Liver (tissue), 9 donors: Measurements from ENCODE around the gene HSDL2. TPM values are rescaled to one million over a fixed set of nuclear protein-coding genes. Genes with fewer than 3 reads are reported as not detected.

ENCODE experiments used
- DNase-seq: peaks from one replicate; pipeline ENCODE4 v3.0.0-alpha.2; 2017; ENCODE audit warnings: low spot score
- H3K27ac ChIP-seq, 2 donors: one replicate each; pipeline ENCODE4 v1.7.0; 2013; ENCODE audit warnings: inconsistent platforms in 2 of 2, low read length in 2 of 2, control low read depth in 1 of 2, low read depth in 1 of 2, mild to moderate bottlenecking in 1 of 2
- H3K27me3 ChIP-seq, 4 donors: one replicate each; pipeline versions ENCODE4 v1.6.1 to v1.7.0; 2013; ENCODE audit warnings: low read length in 3 of 4, inconsistent platforms in 1 of 4, mild to moderate bottlenecking in 1 of 4, moderate library complexity in 1 of 4; ENCODE audit not compliant: control insufficient read depth in 4 of 4, insufficient read depth in 4 of 4
- H3K36me3 ChIP-seq, 4 donors: one replicate each; pipeline versions ENCODE4 v1.6.1 to v1.7.0; 2013; ENCODE audit warnings: low read length in 3 of 4, mild to moderate bottlenecking in 3 of 4, low read depth in 1 of 4, moderate library complexity in 1 of 4; ENCODE audit not compliant: control insufficient read depth in 4 of 4, insufficient read depth in 3 of 4
- H3K4me1 ChIP-seq, 4 donors: one replicate each; pipeline versions ENCODE4 v1.6.1 to v1.7.0; 2013; ENCODE audit warnings: low read length in 3 of 4, mild to moderate bottlenecking in 3 of 4, moderate library complexity in 1 of 4; ENCODE audit not compliant: control insufficient read depth in 4 of 4, insufficient read depth in 4 of 4
- H3K4me3 ChIP-seq, 3 donors: one replicate each; pipeline versions ENCODE4 v1.6.1 to v1.7.0; 2013; ENCODE audit warnings: low read length in 3 of 3, control low read depth in 1 of 3, low read depth in 1 of 3, mild to moderate bottlenecking in 1 of 3
- H3K9ac ChIP-seq, 2 donors: one replicate each; pipeline ENCODE4 v1.7.0; 2013; ENCODE audit warnings: low read length in 2 of 2, mild to moderate bottlenecking in 2 of 2, moderate library complexity in 2 of 2, control low read depth in 1 of 2, low read depth in 1 of 2
- H3K9me3 ChIP-seq, 4 donors: one replicate each; pipeline versions ENCODE4 v1.6.1 to v1.7.0; 2013; ENCODE audit warnings: low read length in 3 of 4; ENCODE audit not compliant: control insufficient read depth in 4 of 4
- EGR1 ChIP-seq, 2 donors: IDR thresholded peaks; 2 replicates each; pipeline ENCODE4 v1.6.1; 2016 to 2018; ENCODE audit warnings: antibody characterized with exemption in 2 of 2, low read depth in 2 of 2
- FOXA1 ChIP-seq: IDR thresholded peaks from 2 replicates; pipeline ENCODE4 v1.6.1; 2016; ENCODE audit warnings: antibody characterized with exemption
- FOXA2 ChIP-seq: IDR thresholded peaks from 2 replicates; pipeline ENCODE4 v1.6.1; 2016; ENCODE audit warnings: antibody characterized with exemption
- GABPA ChIP-seq, 2 donors: IDR thresholded peaks in 1 of 2; conservative IDR thresholded peaks in 1 of 2; 2 replicates each; pipeline ENCODE4 v1.6.1; 2016; ENCODE audit warnings: antibody characterized with exemption in 2 of 2, mild to moderate bottlenecking in 1 of 2, moderate library complexity in 1 of 2
- HNF4A ChIP-seq, 2 donors: conservative IDR thresholded peaks; 2 replicates each; pipeline ENCODE4 v1.6.1; 2016; ENCODE audit warnings: antibody characterized with exemption in 2 of 2, mild to moderate bottlenecking in 2 of 2
- JUND ChIP-seq, 2 donors: IDR thresholded peaks; 2 replicates each; pipeline ENCODE4 v1.6.1; 2016; ENCODE audit warnings: antibody characterized with exemption in 2 of 2
- NR2F2 ChIP-seq: IDR thresholded peaks from 2 replicates; pipeline ENCODE4 v1.6.1; 2016; ENCODE audit warnings: antibody characterized with exemption
- RAD21 ChIP-seq, 2 donors: IDR thresholded peaks; 2 replicates each; pipeline ENCODE4 v1.6.1; 2016; ENCODE audit warnings: antibody characterized with exemption in 2 of 2, mild to moderate bottlenecking in 2 of 2
- RXRA ChIP-seq, 2 donors: IDR thresholded peaks; 2 replicates each; pipeline ENCODE4 v1.6.1; 2017 to 2018; ENCODE audit warnings: antibody characterized with exemption in 2 of 2, mild to moderate bottlenecking in 1 of 2
- SP1 ChIP-seq: IDR thresholded peaks from 2 replicates; pipeline ENCODE4 v1.6.1; 2018; ENCODE audit warnings: antibody characterized with exemption, mild to moderate bottlenecking
- TAF1 ChIP-seq: conservative IDR thresholded peaks from 2 replicates; pipeline ENCODE4 v1.6.1; 2016; ENCODE audit warnings: antibody characterized with exemption, mild to moderate bottlenecking
- YY1 ChIP-seq: IDR thresholded peaks from 2 replicates; pipeline ENCODE4 v1.6.1; 2016; ENCODE audit warnings: antibody characterized with exemption, mild to moderate bottlenecking
- WGBS: extraction: QIAGEN DNeasy Blood & Tissue Kit; methylation state at CpG from one replicate; pipeline ENCODE4 v1.1.7; 2013; 5-methylcytosine and 5-hydroxymethylcytosine counted together
- polyA plus RNA-seq, 2 donors: library from polyadenylated mRNA; stranded (reverse) in 1 of 2; unstranded in 1 of 2; fragments of 200-250 nt in 1 of 2; fragments of >200 nt in 1 of 2; fragmentation: Nextera tagmentation in 1 of 2; extraction: Ambion mirVana in 1 of 2; gene quantifications; one replicate each; pipeline versions ENCODE4 v1.2.1 to v1.2.3, GENCODE V29; 2013 to 2015
- total RNA-seq, 2 donors: library from RNA; depleted of rRNA; stranded (reverse); fragments of >200 nt; gene quantifications; one replicate each; pipeline ENCODE4 v1.2.3, GENCODE V29; 2014
- TF ChIP-seq, protein P1 (sequence below): IDR thresholded peaks from 2 replicates; pipeline ENCODE4 v1.6.1; 2016; ENCODE audit warnings: antibody characterized with exemption
- TF ChIP-seq, protein P2 (sequence below): IDR thresholded peaks from 2 replicates; pipeline ENCODE4 v1.6.1; 2016; ENCODE audit warnings: antibody characterized with exemption, mild to moderate bottlenecking
- TF ChIP-seq, protein P3 (sequence below): fragments of 150-350 bp; IDR thresholded peaks from 2 replicates; pipeline ENCODE4 v1.5.1; 2017; ENCODE audit warnings: improper control_type of control experiment, low read depth, low read length; ENCODE audit not compliant: missing input control
- donor health status: healthy.
- donor health status: healthy.
- donor health status: healthy.
- donor health status: healthy.
- donor health status: healthy.

The HSDL2 gene
- total and polyA plus RNA-seq, 4 donors: 26.1 to 135 (median 79.6) TPM

DNA sequence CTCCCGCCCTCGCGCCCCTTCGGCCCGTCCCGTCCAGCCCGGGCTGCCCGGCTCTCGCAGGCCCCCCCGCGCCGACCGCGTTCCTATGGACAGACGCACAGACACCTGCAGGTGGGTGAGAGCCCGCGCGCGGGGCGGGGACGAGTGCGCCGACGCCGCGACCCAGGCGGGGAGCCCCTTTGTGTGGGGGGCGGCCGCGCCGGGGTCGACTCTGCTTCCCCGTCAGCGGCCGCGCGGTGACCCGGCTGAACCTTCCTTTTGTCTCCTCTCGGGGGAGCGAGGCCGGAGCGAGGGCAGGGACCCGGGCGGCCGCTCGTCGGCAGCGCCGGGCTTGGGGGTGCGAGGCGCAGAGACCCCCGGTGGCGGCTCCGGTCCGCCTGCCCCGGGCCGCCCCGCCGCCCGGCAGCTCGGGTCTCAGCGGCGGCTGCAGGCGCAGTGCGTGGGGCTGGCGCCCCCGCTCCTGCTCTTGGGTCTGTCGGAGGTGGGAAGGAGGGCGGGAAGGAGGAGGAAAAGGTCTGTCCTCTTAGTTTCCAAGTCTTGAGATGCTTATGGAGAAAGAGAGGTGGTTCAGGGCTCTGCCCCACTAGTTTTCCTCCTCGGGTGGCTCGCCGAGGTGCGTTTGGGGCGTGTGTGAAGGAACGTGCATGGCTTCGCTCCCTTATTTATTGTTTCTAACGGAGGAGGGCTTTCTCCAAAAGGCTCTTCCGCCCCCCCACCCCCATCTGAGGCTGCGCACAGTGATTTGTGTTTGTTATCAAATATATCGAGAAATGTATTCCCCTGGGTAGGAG lies 107.3 kb downstream of the HSDL2 start:
- WGBS: under 1% methylated on average over 80 of the region's 80 CpGs
- no peaks in the 10 kb centered on the region for H3K9me3 ChIP-seq
- DNase-seq: peak; percentile 60
- peak overlapping the region; percentile 71 to 81 for H3K27ac ChIP-seq
- peak overlapping the region; percentile 81 to 92 (median 87) for H3K4me3 ChIP-seq
- H3K36me3 ChIP-seq: no peaks in the 10 kb centered on the region
- no peak for TF ChIP-seq FOXA2
- TF ChIP-seq, protein P1, sequence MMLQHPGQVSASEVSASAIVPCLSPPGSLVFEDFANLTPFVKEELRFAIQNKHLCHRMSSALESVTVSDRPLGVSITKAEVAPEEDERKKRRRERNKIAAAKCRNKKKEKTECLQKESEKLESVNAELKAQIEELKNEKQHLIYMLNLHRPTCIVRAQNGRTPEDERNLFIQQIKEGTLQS: no peak
- TF ChIP-seq, protein P2, sequence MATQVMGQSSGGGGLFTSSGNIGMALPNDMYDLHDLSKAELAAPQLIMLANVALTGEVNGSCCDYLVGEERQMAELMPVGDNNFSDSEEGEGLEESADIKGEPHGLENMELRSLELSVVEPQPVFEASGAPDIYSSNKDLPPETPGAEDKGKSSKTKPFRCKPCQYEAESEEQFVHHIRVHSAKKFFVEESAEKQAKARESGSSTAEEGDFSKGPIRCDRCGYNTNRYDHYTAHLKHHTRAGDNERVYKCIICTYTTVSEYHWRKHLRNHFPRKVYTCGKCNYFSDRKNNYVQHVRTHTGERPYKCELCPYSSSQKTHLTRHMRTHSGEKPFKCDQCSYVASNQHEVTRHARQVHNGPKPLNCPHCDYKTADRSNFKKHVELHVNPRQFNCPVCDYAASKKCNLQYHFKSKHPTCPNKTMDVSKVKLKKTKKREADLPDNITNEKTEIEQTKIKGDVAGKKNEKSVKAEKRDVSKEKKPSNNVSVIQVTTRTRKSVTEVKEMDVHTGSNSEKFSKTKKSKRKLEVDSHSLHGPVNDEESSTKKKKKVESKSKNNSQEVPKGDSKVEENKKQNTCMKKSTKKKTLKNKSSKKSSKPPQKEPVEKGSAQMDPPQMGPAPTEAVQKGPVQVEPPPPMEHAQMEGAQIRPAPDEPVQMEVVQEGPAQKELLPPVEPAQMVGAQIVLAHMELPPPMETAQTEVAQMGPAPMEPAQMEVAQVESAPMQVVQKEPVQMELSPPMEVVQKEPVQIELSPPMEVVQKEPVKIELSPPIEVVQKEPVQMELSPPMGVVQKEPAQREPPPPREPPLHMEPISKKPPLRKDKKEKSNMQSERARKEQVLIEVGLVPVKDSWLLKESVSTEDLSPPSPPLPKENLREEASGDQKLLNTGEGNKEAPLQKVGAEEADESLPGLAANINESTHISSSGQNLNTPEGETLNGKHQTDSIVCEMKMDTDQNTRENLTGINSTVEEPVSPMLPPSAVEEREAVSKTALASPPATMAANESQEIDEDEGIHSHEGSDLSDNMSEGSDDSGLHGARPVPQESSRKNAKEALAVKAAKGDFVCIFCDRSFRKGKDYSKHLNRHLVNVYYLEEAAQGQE: no peak
- TF ChIP-seq GABPA (IDR thresholded peaks at IDR 0.05 in 1 of 2, conservative IDR thresholded peaks at IDR 0.05 in 1 of 2): no peak
- no peak for TF ChIP-seq EGR1 (IDR thresholded peaks at IDR 0.05; ENCODE audit: low read depth in 2 of 2)
- TF ChIP-seq, protein P3, sequence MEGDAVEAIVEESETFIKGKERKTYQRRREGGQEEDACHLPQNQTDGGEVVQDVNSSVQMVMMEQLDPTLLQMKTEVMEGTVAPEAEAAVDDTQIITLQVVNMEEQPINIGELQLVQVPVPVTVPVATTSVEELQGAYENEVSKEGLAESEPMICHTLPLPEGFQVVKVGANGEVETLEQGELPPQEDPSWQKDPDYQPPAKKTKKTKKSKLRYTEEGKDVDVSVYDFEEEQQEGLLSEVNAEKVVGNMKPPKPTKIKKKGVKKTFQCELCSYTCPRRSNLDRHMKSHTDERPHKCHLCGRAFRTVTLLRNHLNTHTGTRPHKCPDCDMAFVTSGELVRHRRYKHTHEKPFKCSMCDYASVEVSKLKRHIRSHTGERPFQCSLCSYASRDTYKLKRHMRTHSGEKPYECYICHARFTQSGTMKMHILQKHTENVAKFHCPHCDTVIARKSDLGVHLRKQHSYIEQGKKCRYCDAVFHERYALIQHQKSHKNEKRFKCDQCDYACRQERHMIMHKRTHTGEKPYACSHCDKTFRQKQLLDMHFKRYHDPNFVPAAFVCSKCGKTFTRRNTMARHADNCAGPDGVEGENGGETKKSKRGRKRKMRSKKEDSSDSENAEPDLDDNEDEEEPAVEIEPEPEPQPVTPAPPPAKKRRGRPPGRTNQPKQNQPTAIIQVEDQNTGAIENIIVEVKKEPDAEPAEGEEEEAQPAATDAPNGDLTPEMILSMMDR: no peak
- no peak for TF ChIP-seq SP1
- TF ChIP-seq HNF4A (conservative IDR thresholded peaks at IDR 0.05): no peak
- TF ChIP-seq TAF1: no peak
- TF ChIP-seq FOXA1: no peak
- TF ChIP-seq NR2F2: no peak
- TF ChIP-seq YY1: peak; percentile 10
- peak in 1 of 2 donors; percentile 20 for TF ChIP-seq RAD21 (IDR thresholded peaks at IDR 0.05)
- H3K9ac ChIP-seq: peak overlapping the region; percentile 52 to 66
- no peaks in the 10 kb centered on the region for H3K27me3 ChIP-seq
- H3K4me1 ChIP-seq: peaks cover 1 to 30% (median 11%) of the 10 kb centered on the region in 4 donors

DNA sequence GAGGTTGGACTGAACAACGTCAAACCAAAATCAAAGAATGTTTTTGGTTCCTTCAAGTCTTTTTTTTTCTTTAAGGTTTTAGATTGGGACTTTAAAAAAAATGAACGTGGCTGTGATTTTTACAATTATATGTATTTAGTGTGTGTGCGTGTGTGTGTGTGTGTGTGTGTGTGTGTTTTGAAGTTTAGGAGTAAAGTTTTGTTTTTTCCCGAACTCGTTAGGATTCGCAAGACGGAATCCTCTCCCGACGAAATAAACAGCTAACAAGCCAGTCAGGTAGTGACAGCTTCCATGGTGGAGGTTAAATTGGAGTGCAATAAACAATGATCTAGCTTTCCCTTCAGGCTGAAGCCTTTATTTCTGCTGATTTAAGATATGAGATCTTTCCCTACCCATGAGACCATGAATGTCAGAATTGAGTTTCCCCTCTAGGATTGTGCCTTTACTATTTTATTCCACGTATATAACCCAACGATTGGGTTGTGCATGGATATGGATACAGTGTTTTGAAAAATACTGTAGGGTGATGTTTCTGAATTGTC lies 108.0 kb downstream of the HSDL2 start:
- peak overlapping the region; percentile 81 to 92 (median 87) for H3K4me3 ChIP-seq
- WGBS: 11% methylated on average over 11 of the region's 11 CpGs
- H3K27ac ChIP-seq: peak overlapping the region; percentile 71 to 81
- H3K4me1 ChIP-seq: peaks cover 1 to 30% (median 11%) of the 10 kb centered on the region in 4 donors
- peak overlapping the region; percentile 52 to 66 for H3K9ac ChIP-seq
- TF ChIP-seq EGR1 (IDR thresholded peaks at IDR 0.05; ENCODE audit: low read depth in 2 of 2): no peak
- no peak for TF ChIP-seq RXRA (IDR thresholded peaks at IDR 0.05)
- TF ChIP-seq NR2F2: no peak
- TF ChIP-seq HNF4A (conservative IDR thresholded peaks at IDR 0.05): no peak
- no peak for TF ChIP-seq FOXA1
- TF ChIP-seq, protein P3: no peak
- no peak for TF ChIP-seq TAF1
- TF ChIP-seq YY1: no peak
- no peak for TF ChIP-seq JUND (IDR thresholded peaks at IDR 0.05)
- no peaks in the 10 kb centered on the region for H3K27me3 ChIP-seq
- H3K9me3 ChIP-seq: no peaks in the 10 kb centered on the region
- DNase-seq: no peak
- H3K36me3 ChIP-seq: no peaks in the 10 kb centered on the region
